ENCODE measurements around the gene OPCML. TPM values are rescaled to one million over a fixed set of nuclear protein-coding genes. Genes with fewer than 3 reads are reported as not detected.

Gene OPCML
- polyA plus RNA-seq, 3 donors from 2014 or later, result not detected

GRCh38 chr11:133222425-133223330 is 309.6 kb downstream of the OPCML start:
- Mint-ChIP-seq H3K4me1 (no peaks in the 10 kb centered on the region), H3K4me3 (no peak overlapping the region), H3K9me3 (peaks cover 0 to 5% (median under 1%) of the 10 kb centered on the region in 6 donors), H3K36me3 (no peaks in the 10 kb centered on the region), H3K27ac (no peak overlapping the region), H3K27me3 (ENCODE audit: low read depth in 3 of 3) (peaks cover 0 to 4% (median 2%) of the 10 kb centered on the region in 3 donors)
- no peak for DNase-seq

DNA sequence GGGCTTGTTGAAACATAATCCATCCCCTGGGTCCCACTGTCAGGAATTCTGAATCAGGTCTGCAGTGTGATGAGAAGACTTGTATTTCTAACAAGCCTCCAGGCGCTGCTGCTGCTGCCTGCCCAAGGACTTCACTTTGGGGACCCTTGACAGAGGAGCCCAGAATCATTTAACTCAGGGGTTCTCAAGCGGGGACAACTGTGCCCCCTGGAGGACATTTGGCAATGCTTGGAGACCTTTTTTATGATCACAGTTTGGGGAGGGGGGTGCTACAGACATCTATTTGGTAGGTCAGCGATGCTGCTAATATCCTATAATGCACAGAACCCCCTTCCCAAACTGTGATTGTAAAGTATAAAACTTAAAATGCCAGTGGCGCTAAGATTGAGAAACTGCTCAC is 312.8 kb downstream of the OPCML start:
- Mint-ChIP-seq H3K9me3 (peaks cover 0 to 5% (median under 1%) of the 10 kb centered on the region in 6 donors), H3K27ac (no peak overlapping the region)
- DNase-seq, result no peak

GRCh38 chr11:133216813-133217212 is 315.5 kb downstream of the OPCML start:
- Mint-ChIP-seq H3K27me3 (ENCODE audit: low read depth in 3 of 3) (peaks cover 2 to 3% (median 3%) of the 10 kb centered on the region in 3 donors), H3K36me3 (no peaks in the 10 kb centered on the region), H3K4me3 (no peak overlapping the region), H3K4me1 (no peaks in the 10 kb centered on the region), H3K9me3 (peaks cover 0 to 5% (median 2%) of the 10 kb centered on the region in 6 donors), H3K27ac (no peak overlapping the region)
- DNase-seq, result no peak

More for the DNA sequence above, 312.8 kb downstream of the OPCML start:
- Mint-ChIP-seq H3K4me3 (no peak overlapping the region), H3K36me3 (no peaks in the 10 kb centered on the region), H3K27me3 (ENCODE audit: low read depth in 3 of 3) (peaks cover 0 to 2% (median 1%) of the 10 kb centered on the region in 3 donors), H3K4me1 (no peaks in the 10 kb centered on the region)

DNA sequence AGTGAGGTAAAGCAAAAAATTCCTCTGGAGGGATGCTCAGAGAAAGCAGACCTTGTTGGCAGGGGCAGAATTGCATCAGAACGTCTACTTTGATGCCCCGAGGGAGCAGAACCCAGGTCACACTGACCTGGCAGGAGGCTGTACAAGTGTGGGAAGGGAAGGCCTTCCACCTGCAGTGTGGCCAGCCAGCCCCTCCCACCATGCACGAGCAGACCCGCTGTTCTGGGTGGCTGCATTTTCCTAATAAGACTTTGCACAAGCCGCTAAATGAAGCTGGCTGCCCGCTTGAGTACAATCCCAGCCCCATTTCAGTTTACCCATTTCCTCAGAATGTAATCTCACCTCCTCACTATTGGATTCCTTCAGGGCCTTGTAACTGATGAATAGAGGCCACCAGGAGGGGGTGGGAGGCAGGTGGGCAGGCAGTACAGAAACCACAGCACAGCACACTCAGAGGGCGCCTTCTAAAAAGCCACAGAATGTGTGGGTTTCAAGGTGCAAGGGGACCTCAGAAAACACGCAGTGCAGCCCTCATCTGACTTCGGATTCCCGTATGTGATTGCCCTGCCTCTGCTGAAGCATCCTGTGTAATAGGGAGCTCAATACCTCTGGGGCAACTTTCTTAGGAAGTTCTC is 316.6 kb downstream of the OPCML start:
- H3K4me3 Mint-ChIP-seq, result no peak overlapping the region
- no peak overlapping the region for H3K27ac Mint-ChIP-seq
- H3K4me1 Mint-ChIP-seq, result no peaks in the 10 kb centered on the region
- peaks cover 0 to 5% (median 0%) of the 10 kb centered on the region in 6 donors for H3K9me3 Mint-ChIP-seq
- DNase-seq, result no peak
- H3K36me3 Mint-ChIP-seq, result no peaks in the 10 kb centered on the region
- peaks cover 2 to 3% (median 3%) of the 10 kb centered on the region in 3 donors for H3K27me3 Mint-ChIP-seq (ENCODE audit: low read depth in 3 of 3)

DNA sequence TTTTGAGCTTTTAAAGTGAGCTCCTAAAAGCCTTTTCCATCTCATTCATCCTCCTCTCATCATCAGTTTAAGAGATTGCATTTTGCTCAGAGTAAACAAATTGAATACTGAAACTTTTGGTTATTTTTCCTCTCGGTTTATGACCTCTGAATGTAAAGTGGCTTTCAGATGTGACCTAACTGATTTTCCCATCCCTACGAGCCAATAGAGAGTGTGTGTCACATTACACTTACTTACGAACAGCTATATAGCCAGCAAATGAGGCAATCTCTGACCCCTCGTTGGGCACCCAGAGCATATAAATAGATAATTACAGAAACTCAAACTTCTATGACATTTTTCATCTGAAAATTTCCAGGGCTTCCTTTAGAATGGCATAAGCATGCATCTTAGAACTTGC is 317.7 kb downstream of the OPCML start:
- no peak overlapping the region for H3K27ac Mint-ChIP-seq
- H3K9me3 Mint-ChIP-seq, result peaks cover 0 to 5% (median 0%) of the 10 kb centered on the region in 6 donors
- no peak overlapping the region for H3K4me3 Mint-ChIP-seq
- DNase-seq, result no peak
- peaks cover 2 to 3% (median 3%) of the 10 kb centered on the region in 3 donors for H3K27me3 Mint-ChIP-seq (ENCODE audit: low read depth in 3 of 3)
- no peaks in the 10 kb centered on the region for H3K36me3 Mint-ChIP-seq
- no peaks in the 10 kb centered on the region for H3K4me1 Mint-ChIP-seq

GRCh38 chr11:133212201-133212600 is 320.1 kb downstream of the OPCML start:
- Mint-ChIP-seq H3K27me3 (ENCODE audit: low read depth in 3 of 3) (peaks cover 0 to 3% (median 2%) of the 10 kb centered on the region in 3 donors), H3K36me3 (no peaks in the 10 kb centered on the region), H3K4me1 (no peaks in the 10 kb centered on the region), H3K27ac (no peak overlapping the region), H3K4me3 (no peak overlapping the region), H3K9me3 (peaks cover 0 to 6% (median 1%) of the 10 kb centered on the region in 6 donors)
- no peak for DNase-seq

GRCh38 chr11:133207995-133208394 is 324.3 kb downstream of the OPCML start:
- peaks cover 0 to 3% (median 2%) of the 10 kb centered on the region in 3 donors for H3K27me3 Mint-ChIP-seq (ENCODE audit: low read depth in 3 of 3)
- H3K36me3 Mint-ChIP-seq, result no peaks in the 10 kb centered on the region
- DNase-seq, result no peak
- no peaks in the 10 kb centered on the region for H3K4me1 Mint-ChIP-seq
- peaks cover 0 to 6% (median 2%) of the 10 kb centered on the region in 6 donors for H3K9me3 Mint-ChIP-seq
- H3K4me3 Mint-ChIP-seq, result no peak overlapping the region
- no peak overlapping the region for H3K27ac Mint-ChIP-seq

DNA sequence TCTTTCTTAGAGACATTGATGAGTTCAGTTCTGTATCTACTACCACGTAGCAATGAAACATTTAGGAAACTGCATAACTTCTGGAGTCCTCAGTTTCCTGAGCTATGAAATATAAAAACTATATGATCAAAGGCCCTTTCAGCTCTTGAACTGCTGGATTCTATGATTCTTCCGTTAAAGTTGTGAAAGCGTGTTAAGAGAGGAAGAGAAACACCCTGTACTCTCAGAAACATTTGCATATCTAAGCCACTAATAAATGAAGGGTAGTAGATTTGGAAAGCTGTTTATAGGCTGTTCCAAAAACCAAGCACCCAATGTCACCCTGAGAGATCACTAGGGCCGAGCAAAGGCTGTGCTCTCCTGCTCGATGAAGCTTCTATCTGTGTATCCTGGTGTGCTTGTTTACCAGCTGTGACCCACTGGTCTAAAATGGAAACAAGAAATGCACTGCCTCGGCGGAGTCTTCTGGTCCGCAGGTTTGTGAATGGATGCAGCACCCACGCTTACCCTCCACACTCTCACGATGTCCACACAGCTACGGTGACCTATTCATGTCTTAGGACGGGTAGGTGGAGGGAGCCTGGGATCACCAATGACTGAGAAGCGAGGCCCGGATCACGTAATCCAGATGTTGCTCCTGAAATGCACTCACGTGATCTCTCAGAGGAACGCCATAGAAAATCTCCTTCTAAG is 325.8 kb downstream of the OPCML start:
- Mint-ChIP-seq H3K27ac (no peak overlapping the region), H3K36me3 (peaks cover 0 to 3% (median 0%) of the 10 kb centered on the region in 3 donors), H3K9me3 (peaks cover 0 to 6% (median 1%) of the 10 kb centered on the region in 6 donors), H3K4me3 (no peak overlapping the region), H3K27me3 (ENCODE audit: low read depth in 3 of 3) (no peaks in the 10 kb centered on the region), H3K4me1 (no peaks in the 10 kb centered on the region)
- no peak for DNase-seq

DNA sequence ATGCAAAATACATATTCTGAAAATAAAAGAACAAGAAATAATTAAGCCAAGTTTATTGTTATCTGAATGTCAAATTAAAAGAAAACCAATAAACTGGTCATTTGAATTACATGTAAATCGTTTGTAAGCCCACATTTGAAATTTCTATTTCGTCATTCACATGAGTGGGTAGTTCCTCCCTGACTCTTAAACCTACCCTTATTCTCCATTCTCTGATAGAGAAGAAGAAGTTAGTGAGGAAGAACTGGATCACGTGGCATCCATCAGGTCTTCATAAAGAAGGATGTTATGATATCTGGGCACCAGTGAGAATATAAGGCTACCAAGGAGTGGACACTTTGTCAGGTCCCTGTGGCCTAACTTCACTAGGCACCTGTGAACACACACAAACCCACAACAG is 328.1 kb downstream of the OPCML start:
- no peak for DNase-seq
- no peaks in the 10 kb centered on the region for H3K4me1 Mint-ChIP-seq
- H3K36me3 Mint-ChIP-seq, result peaks cover 0 to 3% (median 0%) of the 10 kb centered on the region in 3 donors
- no peak overlapping the region for H3K27ac Mint-ChIP-seq
- peaks cover 0 to 13% (median 1%) of the 10 kb centered on the region in 6 donors for H3K9me3 Mint-ChIP-seq
- H3K27me3 Mint-ChIP-seq (ENCODE audit: low read depth in 3 of 3), result no peaks in the 10 kb centered on the region
- H3K4me3 Mint-ChIP-seq, result no peak overlapping the region

DNA sequence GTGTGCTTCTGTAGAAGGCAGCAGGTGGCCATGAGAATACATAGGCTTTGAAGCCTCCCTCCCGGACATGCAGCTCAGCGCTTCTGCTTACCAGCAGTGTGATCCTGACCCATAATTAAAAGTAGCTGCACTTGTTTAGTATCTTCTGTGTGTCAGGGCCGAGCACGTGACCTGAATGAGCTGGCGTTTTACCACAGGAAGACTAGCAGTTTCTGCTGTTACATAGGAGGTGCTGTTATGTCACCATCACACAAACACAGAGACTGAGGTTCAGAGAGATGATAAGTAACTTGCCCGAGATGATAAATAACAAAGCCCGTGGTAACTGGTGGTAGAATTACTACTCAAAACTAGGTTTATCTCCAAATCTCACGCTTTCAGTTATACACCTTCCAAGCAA is 329.5 kb downstream of the OPCML start:
- no peak for DNase-seq
- no peaks in the 10 kb centered on the region for H3K4me1 Mint-ChIP-seq
- peaks cover 0 to 3% (median 0%) of the 10 kb centered on the region in 3 donors for H3K36me3 Mint-ChIP-seq
- H3K9me3 Mint-ChIP-seq, result peaks cover 0 to 9% (median 2%) of the 10 kb centered on the region in 6 donors
- H3K27ac Mint-ChIP-seq, result no peak overlapping the region
- H3K4me3 Mint-ChIP-seq, result no peak overlapping the region
- H3K27me3 Mint-ChIP-seq (ENCODE audit: low read depth in 3 of 3), result no peaks in the 10 kb centered on the region

DNA sequence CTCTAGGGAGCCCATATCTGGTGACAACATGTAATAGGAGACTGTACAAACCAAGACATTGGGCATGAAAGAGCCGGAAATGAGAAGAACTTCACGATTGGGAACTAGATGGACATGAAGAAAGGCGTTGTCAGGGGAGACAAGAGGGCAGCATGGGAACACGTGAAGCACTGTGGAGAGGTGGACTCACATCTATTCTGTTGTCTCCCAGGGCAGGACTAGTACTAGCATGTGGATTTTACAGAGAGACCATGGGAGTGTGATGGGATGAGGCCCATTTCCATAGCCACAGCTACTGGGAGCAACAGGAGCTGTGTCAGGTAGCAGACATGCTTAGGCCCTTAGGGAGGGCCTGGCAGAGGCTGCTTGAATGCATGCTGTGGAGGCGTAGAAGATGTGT is 333.9 kb downstream of the OPCML start:
- no peak overlapping the region for H3K4me3 Mint-ChIP-seq
- H3K27me3 Mint-ChIP-seq (ENCODE audit: low read depth in 3 of 3), result no peaks in the 10 kb centered on the region
- no peak for DNase-seq
- H3K36me3 Mint-ChIP-seq, result peaks cover 0 to 3% (median 0%) of the 10 kb centered on the region in 3 donors
- peaks cover 0 to 13% (median 4%) of the 10 kb centered on the region in 6 donors for H3K9me3 Mint-ChIP-seq
- H3K4me1 Mint-ChIP-seq, result no peaks in the 10 kb centered on the region
- no peak overlapping the region for H3K27ac Mint-ChIP-seq

GRCh38 chr11:133197425-133197824 is 334.9 kb downstream of the OPCML start:
- Mint-ChIP-seq H3K27ac (no peak overlapping the region), H3K4me3 (no peak overlapping the region)

GRCh38 chr11:133191931-133192330 is 340.4 kb downstream of the OPCML start:
- Mint-ChIP-seq H3K27ac (no peak overlapping the region), H3K27me3 (ENCODE audit: low read depth in 3 of 3) (no peaks in the 10 kb centered on the region), H3K36me3 (no peaks in the 10 kb centered on the region), H3K4me3 (no peak overlapping the region), H3K9me3 (peaks cover 0 to 6% (median 2%) of the 10 kb centered on the region in 6 donors), H3K4me1 (no peaks in the 10 kb centered on the region)
- DNase-seq, result no peak

More at GRCh38 chr11:133197425-133197824, 334.9 kb downstream of the OPCML start:
- Mint-ChIP-seq H3K9me3 (peaks cover 0 to 13% (median 3%) of the 10 kb centered on the region in 6 donors), H3K4me1 (no peaks in the 10 kb centered on the region), H3K27me3 (ENCODE audit: low read depth in 3 of 3) (no peaks in the 10 kb centered on the region), H3K36me3 (peaks cover 0 to 3% (median 0%) of the 10 kb centered on the region in 3 donors)
- no peak for DNase-seq

Measured in immature natural killer cell (primary cell).